ENCODE results near the gene AP2B1.

GRCh38 chr17:35752945-35753764, 166.0 kb downstream of the AP2B1 start, which contains the start of gene GAS2L2:
- TF ChIP-seq CTCF (IDR thresholded peaks at IDR 0.05): no peak
- TF ChIP-seq POLR2A (IDR thresholded peaks at IDR 0.05): no peak

Data from adrenal gland (tissue), 5 donors.